PFSK-1 (cell line): ENCODE data around the gene PAAF1.

Experiments used
- FOXP2 ChIP-seq: optimal IDR thresholded peaks from 2 replicates; pipeline ENCODE3; 2011; ENCODE audit warnings: borderline replicate concordance, control low read depth, inconsistent platforms; ENCODE audit not compliant: insufficient read depth; ENCODE audit errors: extremely low read length, extremely low read depth
- POLR2AphosphoS5 ChIP-seq: IDR thresholded peaks from 2 replicates; pipeline ENCODE4 v1.6.1; 2012; ENCODE audit warnings: low read depth, mild to moderate bottlenecking, control low read depth, low read length, moderate library complexity
- REST ChIP-seq, 2 experiments: IDR thresholded peaks; 2 replicates each; pipeline versions ENCODE4 v1.6.1 to v1.8.0; 2011 to 2012; ENCODE audit warnings: low read depth in 2 of 2, low read length in 2 of 2, control low read depth in 1 of 2, inconsistent platforms in 1 of 2, mild to moderate bottlenecking in 1 of 2, moderate library complexity in 1 of 2; ENCODE audit not compliant: insufficient read depth in 1 of 2
- SIN3A ChIP-seq: IDR thresholded peaks from 2 replicates; pipeline ENCODE4 v1.6.1; 2012; ENCODE audit warnings: mild to moderate bottlenecking, low read length, moderate library complexity, borderline replicate concordance; ENCODE audit not compliant: insufficient read depth
- TAF1 ChIP-seq: IDR thresholded peaks from 2 replicates; pipeline ENCODE4 v1.6.1; 2012; ENCODE audit warnings: low read length, control low read depth, borderline replicate concordance; ENCODE audit not compliant: insufficient read depth

The PAAF1 gene

GRCh38 chr11:73975479-73975757, 98.6 kb downstream of the PAAF1 start:
- TF ChIP-seq REST (IDR thresholded peaks at IDR 0.05; ENCODE audit: insufficient read depth in 1 of 2, low read depth in 2 of 2, low read length in 2 of 2) = no peak
- TF ChIP-seq TAF1 = no peak
- no peak for TF ChIP-seq SIN3A
- TF ChIP-seq FOXP2 = no peak

GRCh38 chr11:73976451-73977151, 99.8 kb downstream of the PAAF1 start:
- TF ChIP-seq SIN3A = no peak
- no peak for TF ChIP-seq TAF1
- TF ChIP-seq FOXP2 = no peak
- TF ChIP-seq POLR2AphosphoS5 = no peak
- no peak for TF ChIP-seq REST (IDR thresholded peaks at IDR 0.05; ENCODE audit: insufficient read depth in 1 of 2, low read depth in 2 of 2, low read length in 2 of 2)

- TF ChIP-seq SIN3A (no peak), POLR2AphosphoS5 (no peak), TAF1 (no peak)
Observed at GRCh38 chr11:73977856-73978519, 101.2 kb downstream of the PAAF1 start.

- TF ChIP-seq POLR2AphosphoS5 = no peak
- no peak for TF ChIP-seq FOXP2
- no peak for TF ChIP-seq SIN3A
- no peak for TF ChIP-seq REST (IDR thresholded peaks at IDR 0.05; ENCODE audit: insufficient read depth in 1 of 2, low read depth in 2 of 2, low read length in 2 of 2)
- no peak for TF ChIP-seq TAF1
Observed at GRCh38 chr11:73978576-73979086, 101.8 kb downstream of the PAAF1 start.

GRCh38 chr11:73980001-73980961, 103.5 kb downstream of the PAAF1 start:
- TF ChIP-seq SIN3A = no peak
- TF ChIP-seq TAF1 = no peak
- no peak for TF ChIP-seq FOXP2
